IMR-90 (cell line): Measurements from ENCODE around the gene OR10H5. TPM values are rescaled to one million over a fixed set of nuclear protein-coding genes. Genes with fewer than 3 reads are reported as not detected.
A peak's percentile ranks its signal among the peaks of the same experiment; 100 is the strongest.

Experiments
- ATAC-seq: fragments of 200-7000 bp; cut with Tn5 transposase; 2 replicates; pipeline ENCODE4 v1.9.1; 2020; ENCODE audit warnings: low read depth, mild to moderate bottlenecking, moderate library complexity
- BruUV-seq: library from RNA; stranded (reverse); fragments of 400-500 nt; replicated peaks from 2 replicates; lab custom pipeline; 2021; lab: Mats Ljungman, UMichigan
- CTCF ChIA-PET: fragments of 300-600 bp; formaldehyde crosslinking; extraction: SDS; loops from one replicate; lab custom pipeline; 2021; ENCODE audit warnings: antibody characterized with exemption; lab: Yijun Ruan, JAX
- POLR2A ChIA-PET: fragments of 300-600 bp; sonication (Branson Sonifier 250); formaldehyde crosslinking; loops from one replicate; lab custom pipeline; 2022; ENCODE audit warnings: antibody characterized with exemption; ENCODE audit not compliant: unreplicated experiment; lab: Charles Lee
- DNase-seq: peaks from one replicate; pipeline ENCODE4 v3.0.0; 2013
- H2AFZ ChIP-seq: replicated peaks from 2 replicates; pipeline ENCODE3; 2013; ENCODE audit warnings: low read length, mild to moderate bottlenecking; ENCODE audit not compliant: poor library complexity
- H2AK5ac ChIP-seq: 2 replicates; pipeline ENCODE4 v1.6.1; 2013; ENCODE audit warnings: low read depth, low read length, inconsistent platforms
- H2AK9ac ChIP-seq: replicated peaks from 2 replicates; pipeline ENCODE3; 2013; ENCODE audit warnings: mild to moderate bottlenecking, low read depth, low read length, moderate library complexity; ENCODE audit not compliant: poor library complexity
- H2BK120ac ChIP-seq: 2 replicates; pipeline ENCODE4 v1.6.1; 2013; ENCODE audit warnings: low read depth, low read length, inconsistent platforms
- H2BK15ac ChIP-seq: 3 replicates; pipeline ENCODE4 v1.6.1; 2013; ENCODE audit warnings: low read depth, low read length, inconsistent platforms
- H2BK20ac ChIP-seq: 2 replicates; pipeline ENCODE4 v1.6.1; 2013; ENCODE audit warnings: low read depth, mild to moderate bottlenecking, inconsistent platforms, low read length, moderate library complexity
- H2BK5ac ChIP-seq: 2 replicates; pipeline ENCODE4 v1.6.1; 2013; ENCODE audit warnings: mild to moderate bottlenecking, low read depth, low read length, inconsistent platforms; ENCODE audit not compliant: poor library complexity, severe bottlenecking
- H3K14ac ChIP-seq: replicated peaks from 2 replicates; pipeline ENCODE4 v1.6.1; 2013; ENCODE audit warnings: low read depth, low read length, inconsistent platforms
- H3K18ac ChIP-seq: 2 replicates; pipeline ENCODE4 v1.6.1; 2013; ENCODE audit warnings: low read depth, low read length, control low read depth
- H3K23ac ChIP-seq: 2 replicates; pipeline ENCODE4 v1.6.1; 2013; ENCODE audit warnings: low read depth, low read length, inconsistent platforms
- H3K27ac ChIP-seq: 2 replicates; pipeline ENCODE4 v1.5.1; 2013; ENCODE audit warnings: mild to moderate bottlenecking, control low read depth, low read length; ENCODE audit not compliant: insufficient read depth
- H3K27me3 ChIP-seq: 2 replicates; pipeline ENCODE4 v1.6.1; 2013; ENCODE audit warnings: low read length; ENCODE audit not compliant: control insufficient read depth, insufficient read depth
- H3K36me3 ChIP-seq: 2 replicates; pipeline ENCODE4 v1.6.1; 2013; ENCODE audit warnings: low read length, mixed read lengths; ENCODE audit not compliant: control insufficient read depth, insufficient read depth
- H3K4ac ChIP-seq: 2 replicates; pipeline ENCODE4 v1.6.1; 2013; ENCODE audit warnings: low read depth, low read length, inconsistent platforms
- H3K4me1 ChIP-seq: 2 replicates; pipeline ENCODE4 v1.6.1; 2013; ENCODE audit warnings: low read length, mixed read lengths; ENCODE audit not compliant: control insufficient read depth, insufficient read depth
- H3K4me2 ChIP-seq: 2 replicates; pipeline ENCODE4 v1.6.1; 2013; ENCODE audit warnings: low read depth, mild to moderate bottlenecking, control low read depth, low read length, moderate library complexity
- H3K4me3 ChIP-seq: 2 replicates; pipeline ENCODE4 v1.5.1; 2013; ENCODE audit warnings: low read depth, mild to moderate bottlenecking, control low read depth, low read length, moderate library complexity; ENCODE audit not compliant: insufficient read depth
- H3K56ac ChIP-seq: 2 replicates; pipeline ENCODE4 v1.6.1; 2013; ENCODE audit warnings: low read length, inconsistent platforms; ENCODE audit not compliant: insufficient read depth; ENCODE audit errors: extremely low read depth
- H3K79me1 ChIP-seq, 2 experiments: 2 replicates each; pipeline ENCODE4 v1.6.1; 2013; ENCODE audit warnings: low read length in 2 of 2, inconsistent platforms in 1 of 2, low read depth in 1 of 2
- H3K9ac ChIP-seq: 2 replicates; pipeline ENCODE4 v1.6.1; 2013; ENCODE audit warnings: low read depth, low read length, control low read depth
- H3K9me1 ChIP-seq: 2 replicates; pipeline ENCODE4 v1.6.1; 2013; ENCODE audit warnings: low read length, inconsistent platforms; ENCODE audit not compliant: insufficient read depth
- H3K9me3 ChIP-seq: 2 replicates; pipeline ENCODE4 v1.6.1; 2013; ENCODE audit warnings: low read length; ENCODE audit not compliant: control insufficient read depth, insufficient read depth
- H4K20me1 ChIP-seq: 2 replicates; pipeline ENCODE4 v1.6.1; 2013; ENCODE audit warnings: low read length, inconsistent platforms; ENCODE audit not compliant: insufficient read depth
- H4K5ac ChIP-seq: 2 replicates; pipeline ENCODE4 v1.6.1; 2013; ENCODE audit warnings: mild to moderate bottlenecking, low read depth, low read length, control low read depth
- H4K8ac ChIP-seq, 2 experiments: 2 replicates each; pipeline ENCODE4 v1.6.1; 2013; ENCODE audit warnings: low read depth in 2 of 2, low read length in 2 of 2, control low read depth in 1 of 2, inconsistent platforms in 1 of 2
- H4K91ac ChIP-seq: 2 replicates; pipeline ENCODE4 v1.6.1; 2013; ENCODE audit warnings: low read depth, low read length, inconsistent platforms; ENCODE audit not compliant: insufficient read depth
- BHLHE40 ChIP-seq: fragments of 150-350 bp; IDR thresholded peaks from 2 replicates; pipeline ENCODE4 v1.6.1; 2016; ENCODE audit warnings: mild to moderate bottlenecking, low read depth, low read length
- CEBPB ChIP-seq: IDR thresholded peaks from 2 replicates; pipeline ENCODE4 v1.6.1; 2012; ENCODE audit warnings: low read depth, low read length, improper control_type of control experiment
- CHD1 ChIP-seq: IDR thresholded peaks from 2 replicates; pipeline ENCODE4 v1.6.1; 2012; ENCODE audit warnings: low read depth, low read length, improper control_type of control experiment
- CTCF ChIP-seq: conservative IDR thresholded peaks from 2 replicates; pipeline ENCODE4 v1.5.1; 2012; ENCODE audit warnings: mild to moderate bottlenecking, low read depth, low read length, improper control_type of control experiment
- ELK1 ChIP-seq: fragments of 150-350 bp; IDR thresholded peaks from 2 replicates; pipeline ENCODE4 v1.6.1; 2016; ENCODE audit warnings: low read depth, mild to moderate bottlenecking, low read length, moderate library complexity, borderline replicate concordance
- FOS ChIP-seq: fragments of 150-350 bp; IDR thresholded peaks from 2 replicates; pipeline ENCODE4 v1.6.1; 2016; ENCODE audit warnings: low read depth, low read length
- MAFK ChIP-seq: IDR thresholded peaks from 2 replicates; pipeline ENCODE4 v1.6.1; 2012; ENCODE audit warnings: low read depth, low read length, improper control_type of control experiment
- MXI1 ChIP-seq: IDR thresholded peaks from 2 replicates; pipeline ENCODE4 v1.6.1; 2012; ENCODE audit warnings: low read depth, mild to moderate bottlenecking, low read length, moderate library complexity, borderline replicate concordance
- NFE2L2 ChIP-seq: fragments of 150-350 bp; IDR thresholded peaks from 2 replicates; pipeline ENCODE4 v1.6.1; 2016; ENCODE audit warnings: low read depth, mild to moderate bottlenecking, low read length
- POLR2A ChIP-seq: IDR thresholded peaks from 2 replicates; pipeline ENCODE4 v1.6.1; 2012; ENCODE audit warnings: mild to moderate bottlenecking, low read depth, low read length
- RAD21 ChIP-seq: IDR thresholded peaks from 2 replicates; pipeline ENCODE4 v1.6.1; 2012; ENCODE audit warnings: low read length, improper control_type of control experiment
- RCOR1 ChIP-seq: IDR thresholded peaks from 2 replicates; pipeline ENCODE4 v1.6.1; 2012; ENCODE audit warnings: mild to moderate bottlenecking, low read length, improper control_type of control experiment; ENCODE audit not compliant: insufficient replicate concordance
- RFX5 ChIP-seq: IDR thresholded peaks from 2 replicates; pipeline ENCODE4 v1.8.0; 2012; ENCODE audit warnings: low read depth, mild to moderate bottlenecking, low read length, moderate library complexity
- WGBS, 2 experiments: methylation state at CpG; one replicate each; pipeline versions ENCODE4 v1.1.5 to v1.1.7; 2013; ENCODE audit warnings: missing lambda C conversion rate in 2 of 2; ENCODE audit not compliant: insufficient read length in 1 of 2; ENCODE audit errors: extremely low coverage in 2 of 2; 5-methylcytosine and 5-hydroxymethylcytosine counted together
- dilution Hi-C: fragments of 300-500 bp; cut with HindIII; formaldehyde crosslinking; loops from one replicate; pipeline ENCODE4 v1.14.3; 2018; ENCODE audit warnings: low sequenced_read_pairs; ENCODE audit not compliant: unreplicated experiment
- in situ Hi-C: fragments of 300-500 bp; cut with MboI; formaldehyde crosslinking; loops from 3 replicates; pipeline ENCODE4 v1.14.3; 2019; ENCODE audit warnings: low sequenced_read_pairs, inconsistent platforms, mixed read lengths
- intact Hi-C: fragments of 100-400 bp; cut with micrococcal nuclease; formaldehyde crosslinking; loops from 2 replicates; pipeline ENCODE4 v1.10.0; 2022
- polyA plus RNA-seq, 3 experiments: library from polyadenylated mRNA; depleted of rRNA; stranded (reverse); fragments of >200 nt; gene quantifications; 2 replicates each; pipeline ENCODE4 v1.2.3, GENCODE V29; 2012; ENCODE audit warnings: low replicate concordance in 1 of 3
- total RNA-seq: library from RNA; depleted of rRNA; stranded (reverse); fragments of >200 nt; gene quantifications from 2 replicates; pipeline ENCODE4 v1.2.3, GENCODE V29; 2012

OR10H5 gene
- total and polyA plus RNA-seq, 2 of the 4 experiments (the other 2 are of a cell fraction), result not detected

- no peak for TF ChIP-seq BHLHE40
- TF ChIP-seq MXI1, result 0 out of 2 replicates have a peak, but pooled peaks have one; percentile 17
- TF ChIP-seq FOS, result peak; percentile 24; the same call in 1 of the 2 replicates
Measured at GRCh38 chr19:15836330-15837220, 49.1 kb downstream of the OR10H5 start (continued).

GRCh38 chr19:15837221-15837731 lies 49.8 kb downstream of the OR10H5 start:
- Histone ChIP-seq H3K23ac (no peak overlapping the region), H3K27ac (no peak overlapping the region), H4K91ac (no peak overlapping the region), H3K9me3 (no peaks in the 10 kb centered on the region), H2AFZ (peak overlapping the region; percentile 94), H3K4ac (no peak overlapping the region), H3K4me1 (no peaks in the 10 kb centered on the region), H2AK5ac (no peak overlapping the region), H3K79me1 (no peaks in the 10 kb centered on the region), H3K56ac (no peak overlapping the region), H4K20me1 (no peaks in the 10 kb centered on the region), H3K18ac (no peak overlapping the region), H2BK120ac (no peak overlapping the region), H3K27me3 (no peaks in the 10 kb centered on the region), H3K9ac (0 out of 2 replicates have a peak overlapping the region, but pooled peaks have one; percentile 7), H3K9me1 (no peaks in the 10 kb centered on the region), H2BK15ac (no peak overlapping the region), H3K36me3 (no peaks in the 10 kb centered on the region), H3K4me2 (peak overlapping the region; percentile 80), H2AK9ac (no peak overlapping the region), H4K5ac (peak overlapping the region; percentile 38; the same call in 1 of the 2 replicates), H4K8ac (peak overlapping the region; percentile 54 to 63; a peak in 2 of 4 replicates), H2BK20ac (no peak overlapping the region), H3K4me3 (peak overlapping the region; percentile 82), H2BK5ac (no peak overlapping the region), H3K14ac (no peak overlapping the region)
- in situ Hi-C loops, result loop anchor here (25.0 kb wide), 1 partner anchor 350 kb away; the partner anchor contains the start of genes AP1M1 and FAM32A
- BruUV-seq, result no TSS peak
- intact Hi-C loops, result no loop called here
- CTCF ChIA-PET, result no interaction called here
- no peak for DNase-seq
- dilution Hi-C loops, result no loop called here
- no CpG with 5 or more reads among the region's 9 CpGs for WGBS, 2 experiments
- POLR2A ChIA-PET, result no interaction called here
- peak; percentile 12 for ATAC-seq
- TF ChIP-seq POLR2A (no peak), CHD1 (no peak), NFE2L2 (no peak), ELK1 (no peak), MAFK (no peak), CTCF (no peak), RCOR1 (no peak), RAD21 (no peak), RFX5 (no peak), CEBPB (no peak)
